ENCODE data around the gene C2CD2.

DNA sequence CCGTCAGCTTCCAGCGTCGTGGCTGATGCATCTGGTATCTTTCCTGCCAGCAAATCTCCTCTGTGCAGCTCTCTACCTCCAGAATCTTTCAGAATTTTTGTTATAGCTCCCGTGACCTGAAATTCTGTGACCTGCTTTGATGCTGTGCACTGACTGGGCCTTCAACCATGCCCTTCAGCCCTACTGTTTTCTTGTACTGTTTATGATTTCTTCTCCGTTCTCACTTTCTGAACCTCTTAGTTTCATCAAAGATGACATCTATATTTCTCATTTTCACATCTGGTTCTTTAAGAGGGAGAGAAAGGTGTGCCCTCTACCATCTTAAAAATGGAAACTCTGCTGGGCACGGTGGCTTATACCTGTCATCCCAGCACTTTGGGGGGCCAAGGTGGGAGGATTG, 80.4 kb downstream of the C2CD2 start:
- TF ChIP-seq, protein P1, sequence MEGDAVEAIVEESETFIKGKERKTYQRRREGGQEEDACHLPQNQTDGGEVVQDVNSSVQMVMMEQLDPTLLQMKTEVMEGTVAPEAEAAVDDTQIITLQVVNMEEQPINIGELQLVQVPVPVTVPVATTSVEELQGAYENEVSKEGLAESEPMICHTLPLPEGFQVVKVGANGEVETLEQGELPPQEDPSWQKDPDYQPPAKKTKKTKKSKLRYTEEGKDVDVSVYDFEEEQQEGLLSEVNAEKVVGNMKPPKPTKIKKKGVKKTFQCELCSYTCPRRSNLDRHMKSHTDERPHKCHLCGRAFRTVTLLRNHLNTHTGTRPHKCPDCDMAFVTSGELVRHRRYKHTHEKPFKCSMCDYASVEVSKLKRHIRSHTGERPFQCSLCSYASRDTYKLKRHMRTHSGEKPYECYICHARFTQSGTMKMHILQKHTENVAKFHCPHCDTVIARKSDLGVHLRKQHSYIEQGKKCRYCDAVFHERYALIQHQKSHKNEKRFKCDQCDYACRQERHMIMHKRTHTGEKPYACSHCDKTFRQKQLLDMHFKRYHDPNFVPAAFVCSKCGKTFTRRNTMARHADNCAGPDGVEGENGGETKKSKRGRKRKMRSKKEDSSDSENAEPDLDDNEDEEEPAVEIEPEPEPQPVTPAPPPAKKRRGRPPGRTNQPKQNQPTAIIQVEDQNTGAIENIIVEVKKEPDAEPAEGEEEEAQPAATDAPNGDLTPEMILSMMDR (IDR thresholded peaks at IDR 0.05) = no peak
- TF ChIP-seq POLR2AphosphoS5 (IDR thresholded peaks at IDR 0.05) (no peak), POLR2A (IDR thresholded peaks at IDR 0.05) (no peak)

All from prostate gland (tissue), 2 donors.